ENCODE results near the gene UBR4.

UBR4 gene

GRCh38 chr1:19089524-19089923, 120.5 kb downstream of the UBR4 start:
- Histone ChIP-seq H2BK120ac (ENCODE audit: low read depth, low read length) (no peak overlapping the region), H3K79me1 (ENCODE audit: low read depth, low read length) (no peaks in the 10 kb centered on the region), H3K27me3 (ENCODE audit: control insufficient read depth in 3 of 3, insufficient read depth in 3 of 3, low read depth in 1 of 3, low read length in 3 of 3) (no peaks in the 10 kb centered on the region), H2AK5ac (ENCODE audit: low read depth, low read length) (no peak overlapping the region), H3K9me3 (replicated peaks in 1 of 2; ENCODE audit: control insufficient read depth in 2 of 2, insufficient read depth in 1 of 2, low read depth in 1 of 2, low read length in 2 of 2) (no peaks in the 10 kb centered on the region), H3K4me2 (ENCODE audit: insufficient read depth, low read length, poor library complexity, severe bottlenecking) (no peak overlapping the region), H3K23ac (ENCODE audit: low read depth, low read length, poor library complexity) (no peak overlapping the region), H3K9ac (ENCODE audit: low read depth, low read length, poor library complexity) (no peak overlapping the region), H3K4ac (ENCODE audit: low read length) (no peak overlapping the region), H3K4me1 (ENCODE audit: control insufficient read depth in 2 of 2, insufficient read depth in 1 of 2, low read depth in 1 of 2, low read length in 2 of 2) (no peaks in the 10 kb centered on the region), H2AFZ (ENCODE audit: low read length) (no peak overlapping the region), H4K8ac (ENCODE audit: low read depth, low read length) (no peak overlapping the region), H3K36me3 (replicated peaks in 1 of 2; ENCODE audit: control insufficient read depth in 2 of 2, insufficient read depth in 2 of 2, low read length in 2 of 2) (peaks cover 76 to 99% of the 10 kb centered on the region in 2 donors), H2BK12ac (ENCODE audit: low read length) (no peak overlapping the region), H3K14ac (ENCODE audit: low read length) (no peak overlapping the region), H3K27ac (replicated peaks; ENCODE audit: low read length) (no peak overlapping the region), H3K18ac (ENCODE audit: low read length) (no peak overlapping the region), H2BK15ac (ENCODE audit: low read length) (no peak overlapping the region), H3K4me3 (ENCODE audit: low read length in 2 of 2) (no peak overlapping the region), H4K91ac (ENCODE audit: low read depth, low read length, poor library complexity) (no peak overlapping the region), H2BK5ac (ENCODE audit: low read length) (no peak overlapping the region)
- DNase-seq (ENCODE audit: low spot score): no peak
- no CpG with 5 or more reads among the region's 4 CpGs for WGBS, 2 donors (ENCODE audit: extremely low coverage in 2 of 2, insufficient read length in 2 of 2, insufficient replicate concordance in 1 of 2)

GRCh38 chr1:19088717-19089442, 121.2 kb downstream of the UBR4 start:
- no peak for DNase-seq (ENCODE audit: low spot score)
- WGBS, 2 donors (ENCODE audit: extremely low coverage in 2 of 2, insufficient read length in 2 of 2, insufficient replicate concordance in 1 of 2): no CpG with 5 or more reads among the region's 12 CpGs
- Histone ChIP-seq H2BK5ac (ENCODE audit: low read length) (no peak overlapping the region), H4K8ac (ENCODE audit: low read depth, low read length) (no peak overlapping the region), H3K9me3 (replicated peaks in 1 of 2; ENCODE audit: control insufficient read depth in 2 of 2, insufficient read depth in 1 of 2, low read depth in 1 of 2, low read length in 2 of 2) (no peaks in the 10 kb centered on the region), H3K23ac (ENCODE audit: low read depth, low read length, poor library complexity) (no peak overlapping the region), H3K14ac (ENCODE audit: low read length) (no peak overlapping the region), H3K18ac (ENCODE audit: low read length) (no peak overlapping the region), H3K36me3 (replicated peaks in 1 of 2; ENCODE audit: control insufficient read depth in 2 of 2, insufficient read depth in 2 of 2, low read length in 2 of 2) (peaks cover 76 to 99% of the 10 kb centered on the region in 2 donors), H3K4me2 (ENCODE audit: insufficient read depth, low read length, poor library complexity, severe bottlenecking) (no peak overlapping the region), H4K91ac (ENCODE audit: low read depth, low read length, poor library complexity) (no peak overlapping the region), H2BK15ac (ENCODE audit: low read length) (no peak overlapping the region), H2BK12ac (ENCODE audit: low read length) (no peak overlapping the region), H3K4ac (ENCODE audit: low read length) (no peak overlapping the region), H3K27me3 (ENCODE audit: control insufficient read depth in 3 of 3, insufficient read depth in 3 of 3, low read depth in 1 of 3, low read length in 3 of 3) (no peaks in the 10 kb centered on the region), H3K27ac (replicated peaks; ENCODE audit: low read length) (no peak overlapping the region), H2AFZ (ENCODE audit: low read length) (no peak overlapping the region), H2AK5ac (ENCODE audit: low read depth, low read length) (no peak overlapping the region), H3K4me1 (ENCODE audit: control insufficient read depth in 2 of 2, insufficient read depth in 1 of 2, low read depth in 1 of 2, low read length in 2 of 2) (no peaks in the 10 kb centered on the region), H3K9ac (ENCODE audit: low read depth, low read length, poor library complexity) (no peak overlapping the region), H3K79me1 (ENCODE audit: low read depth, low read length) (no peaks in the 10 kb centered on the region), H3K4me3 (ENCODE audit: low read length in 2 of 2) (no peak overlapping the region), H2BK120ac (ENCODE audit: low read depth, low read length) (no peak overlapping the region)

DNA sequence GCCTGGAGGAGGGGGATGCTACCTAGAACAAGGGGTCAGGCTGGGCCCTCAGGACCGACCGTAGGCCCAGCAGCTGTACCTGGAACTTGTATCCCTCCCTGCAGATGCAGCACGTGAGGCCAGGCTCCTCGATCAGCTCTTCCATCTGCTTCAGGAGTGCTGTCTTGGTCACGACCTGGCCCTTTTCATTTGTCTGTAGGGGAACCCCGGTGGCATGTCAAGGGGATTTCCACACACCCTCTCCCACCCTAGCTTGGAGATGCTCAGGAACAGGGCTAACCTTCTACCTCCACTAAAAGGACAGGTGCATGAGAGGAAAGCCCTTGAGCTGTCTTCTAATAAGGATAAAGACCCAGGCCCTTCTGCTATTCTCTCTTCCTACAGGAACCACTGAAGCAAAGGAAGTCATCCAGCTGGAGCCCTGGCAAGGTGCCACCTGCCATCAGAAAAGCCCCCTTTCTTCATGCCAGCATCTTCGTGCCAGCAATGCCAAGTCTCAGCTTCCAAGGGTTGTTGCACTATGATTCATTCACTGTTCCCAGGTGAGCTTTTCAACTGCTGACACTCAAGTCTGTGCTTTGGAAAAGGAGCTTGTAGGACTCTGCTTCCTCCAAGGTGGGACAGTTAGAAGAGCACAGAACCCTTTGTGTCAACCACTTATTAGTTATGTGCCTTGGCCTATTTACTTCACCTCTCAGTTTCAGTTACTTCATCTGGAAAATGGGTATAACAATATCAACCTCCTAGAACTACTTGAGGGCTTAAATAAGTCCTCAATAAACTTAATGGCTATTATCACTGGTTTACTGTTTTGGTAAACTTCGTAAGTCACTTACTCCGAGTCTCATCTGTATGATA, 122.1 kb downstream of the UBR4 start:
- Histone ChIP-seq H2BK12ac (ENCODE audit: low read length) (no peak overlapping the region), H2BK5ac (ENCODE audit: low read length) (no peak overlapping the region), H3K23ac (ENCODE audit: low read depth, low read length, poor library complexity) (no peak overlapping the region), H2AFZ (ENCODE audit: low read length) (no peak overlapping the region), H3K9ac (ENCODE audit: low read depth, low read length, poor library complexity) (no peak overlapping the region), H3K4me1 (ENCODE audit: control insufficient read depth in 2 of 2, insufficient read depth in 1 of 2, low read depth in 1 of 2, low read length in 2 of 2) (no peaks in the 10 kb centered on the region), H2AK5ac (ENCODE audit: low read depth, low read length) (no peak overlapping the region), H3K14ac (ENCODE audit: low read length) (no peak overlapping the region), H3K27ac (replicated peaks; ENCODE audit: low read length) (no peak overlapping the region), H3K4me2 (ENCODE audit: insufficient read depth, low read length, poor library complexity, severe bottlenecking) (no peak overlapping the region), H3K27me3 (ENCODE audit: control insufficient read depth in 3 of 3, insufficient read depth in 3 of 3, low read depth in 1 of 3, low read length in 3 of 3) (no peaks in the 10 kb centered on the region), H3K79me1 (ENCODE audit: low read depth, low read length) (no peaks in the 10 kb centered on the region), H3K36me3 (replicated peaks in 1 of 2; ENCODE audit: control insufficient read depth in 2 of 2, insufficient read depth in 2 of 2, low read length in 2 of 2) (peaks cover 73 to 99% of the 10 kb centered on the region in 2 donors), H2BK120ac (ENCODE audit: low read depth, low read length) (no peak overlapping the region), H3K4ac (ENCODE audit: low read length) (no peak overlapping the region), H3K4me3 (ENCODE audit: low read length in 2 of 2) (no peak overlapping the region), H4K91ac (ENCODE audit: low read depth, low read length, poor library complexity) (no peak overlapping the region), H3K18ac (ENCODE audit: low read length) (no peak overlapping the region), H3K9me3 (replicated peaks in 1 of 2; ENCODE audit: control insufficient read depth in 2 of 2, insufficient read depth in 1 of 2, low read depth in 1 of 2, low read length in 2 of 2) (no peaks in the 10 kb centered on the region), H2BK15ac (ENCODE audit: low read length) (no peak overlapping the region), H4K8ac (ENCODE audit: low read depth, low read length) (no peak overlapping the region)
- WGBS, 2 donors (ENCODE audit: extremely low coverage in 2 of 2, insufficient read length in 2 of 2, insufficient replicate concordance in 1 of 2): no CpG with 5 or more reads among the region's 9 CpGs
- DNase-seq (ENCODE audit: low spot score): no peak

- Histone ChIP-seq H3K4me1 (ENCODE audit: control insufficient read depth in 2 of 2, insufficient read depth in 1 of 2, low read depth in 1 of 2, low read length in 2 of 2) (no peaks in the 10 kb centered on the region), H3K18ac (ENCODE audit: low read length) (no peak overlapping the region), H3K9ac (ENCODE audit: low read depth, low read length, poor library complexity) (no peak overlapping the region), H3K36me3 (replicated peaks in 1 of 2; ENCODE audit: control insufficient read depth in 2 of 2, insufficient read depth in 2 of 2, low read length in 2 of 2) (peaks cover 72 to 99% of the 10 kb centered on the region in 2 donors), H2AFZ (ENCODE audit: low read length) (no peak overlapping the region), H3K4me2 (ENCODE audit: insufficient read depth, low read length, poor library complexity, severe bottlenecking) (no peak overlapping the region), H4K91ac (ENCODE audit: low read depth, low read length, poor library complexity) (no peak overlapping the region), H2BK12ac (ENCODE audit: low read length) (no peak overlapping the region), H3K23ac (ENCODE audit: low read depth, low read length, poor library complexity) (no peak overlapping the region), H4K8ac (ENCODE audit: low read depth, low read length) (no peak overlapping the region), H3K4me3 (ENCODE audit: low read length in 2 of 2) (no peak overlapping the region), H3K9me3 (replicated peaks in 1 of 2; ENCODE audit: control insufficient read depth in 2 of 2, insufficient read depth in 1 of 2, low read depth in 1 of 2, low read length in 2 of 2) (no peaks in the 10 kb centered on the region), H2BK120ac (ENCODE audit: low read depth, low read length) (no peak overlapping the region), H3K79me1 (ENCODE audit: low read depth, low read length) (no peaks in the 10 kb centered on the region), H2BK15ac (ENCODE audit: low read length) (no peak overlapping the region), H3K4ac (ENCODE audit: low read length) (no peak overlapping the region), H3K27me3 (ENCODE audit: control insufficient read depth in 3 of 3, insufficient read depth in 3 of 3, low read depth in 1 of 3, low read length in 3 of 3) (no peaks in the 10 kb centered on the region), H2BK5ac (ENCODE audit: low read length) (no peak overlapping the region), H2AK5ac (ENCODE audit: low read depth, low read length) (no peak overlapping the region), H3K27ac (replicated peaks; ENCODE audit: low read length) (no peak overlapping the region), H3K14ac (ENCODE audit: low read length) (no peak overlapping the region)
- no CpG with 5 or more reads among the region's 6 CpGs for WGBS, 2 donors (ENCODE audit: extremely low coverage in 2 of 2, insufficient read length in 2 of 2, insufficient replicate concordance in 1 of 2)
- no peak for DNase-seq (ENCODE audit: low spot score)
These were observed 122.9 kb downstream of the UBR4 start for GRCh38 chr1:19087017-19087736.

All from neuronal stem cell (in vitro differentiated cells).